Measurements from ENCODE around the gene RNF183.

Gene RNF183

DNA sequence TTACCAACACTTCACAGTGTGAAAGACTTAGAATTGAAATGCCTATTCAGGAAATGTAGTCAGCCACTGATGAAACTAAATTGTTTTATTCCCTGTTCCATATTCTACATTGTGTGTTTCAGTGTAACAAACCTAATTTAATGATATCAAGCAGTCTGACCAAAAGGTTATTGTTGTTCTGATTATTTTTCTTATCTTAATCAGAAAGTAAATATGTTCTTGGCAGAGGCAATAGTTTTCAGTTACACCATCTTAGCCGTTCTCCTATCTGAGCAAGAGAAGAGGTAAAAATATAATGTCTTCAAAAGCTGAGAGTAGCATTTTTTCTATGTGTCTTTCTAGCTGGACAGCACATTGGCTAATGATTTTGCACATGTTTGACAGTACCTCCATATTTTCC lies 44.9 kb downstream of the RNF183 start:
- peaks cover 40% of the 10 kb centered on the region for H3K36me3 ChIP-seq (ENCODE audit: control insufficient read depth, low read length)
- H3F3A ChIP-seq (ENCODE audit: control insufficient read depth, insufficient read depth) = no peaks in the 10 kb centered on the region
- H3K27me3 ChIP-seq (ENCODE audit: control insufficient read depth, low read length) = no peaks in the 10 kb centered on the region
- no peaks in the 10 kb centered on the region for H3K9me3 ChIP-seq (ENCODE audit: control insufficient read depth, insufficient read depth, low read length)
- no peak overlapping the region for H3K27ac ChIP-seq (ENCODE audit: low read depth, low read length)
- H3K4me3 ChIP-seq (ENCODE audit: low read length) = no peak overlapping the region
- no peak for TF ChIP-seq EZH2phosphoT487 (IDR thresholded peaks at IDR 0.05; ENCODE audit: borderline replicate concordance, low read length)
- TF ChIP-seq, protein P1, sequence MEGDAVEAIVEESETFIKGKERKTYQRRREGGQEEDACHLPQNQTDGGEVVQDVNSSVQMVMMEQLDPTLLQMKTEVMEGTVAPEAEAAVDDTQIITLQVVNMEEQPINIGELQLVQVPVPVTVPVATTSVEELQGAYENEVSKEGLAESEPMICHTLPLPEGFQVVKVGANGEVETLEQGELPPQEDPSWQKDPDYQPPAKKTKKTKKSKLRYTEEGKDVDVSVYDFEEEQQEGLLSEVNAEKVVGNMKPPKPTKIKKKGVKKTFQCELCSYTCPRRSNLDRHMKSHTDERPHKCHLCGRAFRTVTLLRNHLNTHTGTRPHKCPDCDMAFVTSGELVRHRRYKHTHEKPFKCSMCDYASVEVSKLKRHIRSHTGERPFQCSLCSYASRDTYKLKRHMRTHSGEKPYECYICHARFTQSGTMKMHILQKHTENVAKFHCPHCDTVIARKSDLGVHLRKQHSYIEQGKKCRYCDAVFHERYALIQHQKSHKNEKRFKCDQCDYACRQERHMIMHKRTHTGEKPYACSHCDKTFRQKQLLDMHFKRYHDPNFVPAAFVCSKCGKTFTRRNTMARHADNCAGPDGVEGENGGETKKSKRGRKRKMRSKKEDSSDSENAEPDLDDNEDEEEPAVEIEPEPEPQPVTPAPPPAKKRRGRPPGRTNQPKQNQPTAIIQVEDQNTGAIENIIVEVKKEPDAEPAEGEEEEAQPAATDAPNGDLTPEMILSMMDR (IDR thresholded peaks at IDR 0.05; ENCODE audit: low read depth, low read length, poor library complexity, severe bottlenecking) = no peak
- H3K79me2 ChIP-seq (ENCODE audit: control insufficient read depth, low read length) = 0 out of 2 replicates have a peak, but pooled peaks cover 3% of the 10 kb centered on the region
- H3K4me1 ChIP-seq (ENCODE audit: control insufficient read depth, low read length) = no peaks in the 10 kb centered on the region
- H4K20me1 ChIP-seq (ENCODE audit: control insufficient read depth, insufficient read depth, low read depth, low read length) = no peaks in the 10 kb centered on the region
- H3K9me2 ChIP-seq (replicated peaks; ENCODE audit: control insufficient read depth, low read length) = no peaks in the 10 kb centered on the region
- H3K4me2 ChIP-seq (ENCODE audit: low read length) = no peak overlapping the region

DNA sequence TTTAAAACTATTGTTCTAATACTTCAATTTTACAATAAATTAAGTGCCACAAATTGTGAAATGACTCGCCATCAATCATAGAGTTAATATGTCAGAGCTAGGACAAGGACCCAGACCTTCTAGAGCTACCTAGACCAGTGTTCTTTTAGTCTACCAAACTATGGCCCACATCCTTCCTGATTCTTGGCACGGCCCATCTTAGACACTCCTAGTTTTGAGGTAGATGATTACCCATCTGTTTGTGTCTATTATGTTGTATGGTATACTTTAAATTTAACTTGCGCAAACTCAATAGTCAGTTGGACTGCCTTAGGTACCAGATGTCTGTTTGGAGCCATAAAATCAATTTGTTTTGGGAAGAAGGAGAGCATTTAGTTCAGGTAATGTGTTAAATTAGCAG lies 45.3 kb downstream of the RNF183 start:
- no peak overlapping the region for H3K4me2 ChIP-seq (ENCODE audit: low read length)
- no peaks in the 10 kb centered on the region for H3K9me3 ChIP-seq (ENCODE audit: control insufficient read depth, insufficient read depth, low read length)
- H3K27me3 ChIP-seq (ENCODE audit: control insufficient read depth, low read length) = no peaks in the 10 kb centered on the region
- no peak overlapping the region for H3K4me3 ChIP-seq (ENCODE audit: low read length)
- 0 out of 2 replicates have a peak, but pooled peaks cover 3% of the 10 kb centered on the region for H3K79me2 ChIP-seq (ENCODE audit: control insufficient read depth, low read length)
- no peaks in the 10 kb centered on the region for H3F3A ChIP-seq (ENCODE audit: control insufficient read depth, insufficient read depth)
- no peak overlapping the region for H3K27ac ChIP-seq (ENCODE audit: low read depth, low read length)
- no peaks in the 10 kb centered on the region for H3K4me1 ChIP-seq (ENCODE audit: control insufficient read depth, low read length)
- TF ChIP-seq, protein P1 (IDR thresholded peaks at IDR 0.05; ENCODE audit: low read depth, low read length, poor library complexity, severe bottlenecking) = no peak
- TF ChIP-seq EZH2phosphoT487 (IDR thresholded peaks at IDR 0.05; ENCODE audit: borderline replicate concordance, low read length) = no peak
- H3K36me3 ChIP-seq (ENCODE audit: control insufficient read depth, low read length) = peaks cover 40% of the 10 kb centered on the region
- no peaks in the 10 kb centered on the region for H3K9me2 ChIP-seq (replicated peaks; ENCODE audit: control insufficient read depth, low read length)
- H4K20me1 ChIP-seq (ENCODE audit: control insufficient read depth, insufficient read depth, low read depth, low read length) = no peaks in the 10 kb centered on the region

DNA sequence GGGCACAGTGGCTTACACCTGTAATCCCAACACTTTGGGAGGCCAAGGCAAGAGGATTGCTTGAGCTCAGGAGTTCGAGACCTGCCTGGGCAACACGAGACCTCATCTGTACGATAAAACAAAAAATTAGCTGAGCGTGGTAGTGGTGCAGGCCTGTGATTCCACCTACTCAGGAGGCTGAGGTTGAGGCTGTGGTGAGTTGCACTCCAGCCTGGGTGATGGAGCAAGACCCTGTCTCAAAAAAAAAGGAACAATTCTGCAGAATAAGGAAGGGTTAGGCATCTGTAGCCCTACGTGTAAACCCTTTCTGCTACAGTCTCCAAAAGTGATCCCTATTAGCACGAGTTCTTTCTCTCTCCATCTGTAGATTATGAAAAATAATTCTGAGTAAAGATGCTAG lies 47.7 kb downstream of the RNF183 start:
- Histone ChIP-seq H3K9me2 (replicated peaks; ENCODE audit: control insufficient read depth, low read length) (no peaks in the 10 kb centered on the region), H3K27me3 (ENCODE audit: control insufficient read depth, low read length) (no peaks in the 10 kb centered on the region), H3K4me2 (ENCODE audit: low read length) (no peak overlapping the region), H4K20me1 (ENCODE audit: control insufficient read depth, insufficient read depth, low read depth, low read length) (no peaks in the 10 kb centered on the region), H3K9me3 (ENCODE audit: control insufficient read depth, insufficient read depth, low read length) (no peaks in the 10 kb centered on the region), H3F3A (ENCODE audit: control insufficient read depth, insufficient read depth) (no peaks in the 10 kb centered on the region), H3K79me2 (ENCODE audit: control insufficient read depth, low read length) (0 out of 2 replicates have a peak, but pooled peaks cover 3% of the 10 kb centered on the region), H3K4me1 (ENCODE audit: control insufficient read depth, low read length) (no peaks in the 10 kb centered on the region), H3K27ac (ENCODE audit: low read depth, low read length) (no peak overlapping the region), H3K36me3 (ENCODE audit: control insufficient read depth, low read length) (peaks cover 28% of the 10 kb centered on the region), H3K4me3 (ENCODE audit: low read length) (no peak overlapping the region)
- TF ChIP-seq EZH2phosphoT487 (IDR thresholded peaks at IDR 0.05; ENCODE audit: borderline replicate concordance, low read length) = no peak
- TF ChIP-seq, protein P1 (IDR thresholded peaks at IDR 0.05; ENCODE audit: low read depth, low read length, poor library complexity, severe bottlenecking) = no peak

Data from DOHH2 (cell line).